ENCODE results near the gene SCT. TPM values are rescaled to one million over a fixed set of nuclear protein-coding genes. Genes with fewer than 3 reads are reported as not detected.
"Not testable (repeated sequence)": the region's sequence is repeated elsewhere in the genome, so short reads cannot be mapped to it uniquely, and the experiment has no call there.

SCT gene
- total RNA-seq, 1 donor = not detected

- no peaks in the 10 kb centered on the region for H3K27me3 ChIP-seq (ENCODE audit: insufficient read depth, low read length)
- H3K9me3 ChIP-seq (ENCODE audit: low read depth, low read length) = no peaks in the 10 kb centered on the region
- H3K4me3 ChIP-seq (ENCODE audit: low read length) = no peak overlapping the region
- H3K4me1 ChIP-seq (ENCODE audit: insufficient read depth, low read length) = no peaks in the 10 kb centered on the region
Observed at GRCh38 chr11:653837-654236, 26.9 kb upstream of the SCT start.

GRCh38 chr11:653136-653535, 26.2 kb upstream of the SCT start:
- not testable (repeated sequence) for H3K27me3 ChIP-seq (ENCODE audit: insufficient read depth, low read length); H3K4me3 ChIP-seq (ENCODE audit: low read length); H3K4me1 ChIP-seq (ENCODE audit: insufficient read depth, low read length); H3K9me3 ChIP-seq (ENCODE audit: low read depth, low read length)

GRCh38 chr11:650482-650881, 23.5 kb upstream of the SCT start:
- H3K4me1 ChIP-seq (ENCODE audit: insufficient read depth, low read length) = no peaks in the 10 kb centered on the region
- no peaks in the 10 kb centered on the region for H3K9me3 ChIP-seq (ENCODE audit: low read depth, low read length)
- no peaks in the 10 kb centered on the region for H3K27me3 ChIP-seq (ENCODE audit: insufficient read depth, low read length)
- H3K4me3 ChIP-seq (ENCODE audit: low read length) = no peak overlapping the region

GRCh38 chr11:647672-648158, 20.7 kb upstream of the SCT start:
- not testable (repeated sequence) for H3K9me3 ChIP-seq (ENCODE audit: low read depth, low read length); H3K4me1 ChIP-seq (ENCODE audit: insufficient read depth, low read length); H3K27me3 ChIP-seq (ENCODE audit: insufficient read depth, low read length); H3K4me3 ChIP-seq (ENCODE audit: low read length)

- Histone ChIP-seq H3K9me3 (ENCODE audit: low read depth, low read length) (no peaks in the 10 kb centered on the region), H3K4me3 (ENCODE audit: low read length) (no peak overlapping the region), H3K4me1 (ENCODE audit: insufficient read depth, low read length) (peaks cover under 1% of the 10 kb centered on the region), H3K27me3 (ENCODE audit: insufficient read depth, low read length) (no peaks in the 10 kb centered on the region)
Observed at GRCh38 chr11:646214-646613, 19.2 kb upstream of the SCT start.

GRCh38 chr11:645536-645935, 18.6 kb upstream of the SCT start:
- H3K9me3 ChIP-seq (ENCODE audit: low read depth, low read length) = no peaks in the 10 kb centered on the region
- no peaks in the 10 kb centered on the region for H3K27me3 ChIP-seq (ENCODE audit: insufficient read depth, low read length)
- H3K4me1 ChIP-seq (ENCODE audit: insufficient read depth, low read length) = peaks cover 7% of the 10 kb centered on the region
- H3K4me3 ChIP-seq (ENCODE audit: low read length) = no peak overlapping the region

GRCh38 chr11:643849-644738, 17.1 kb upstream of the SCT start:
- peaks cover 2% of the 10 kb centered on the region for H3K27me3 ChIP-seq (ENCODE audit: insufficient read depth, low read length)
- H3K9me3 ChIP-seq (ENCODE audit: low read depth, low read length) = no peaks in the 10 kb centered on the region
- H3K4me3 ChIP-seq (ENCODE audit: low read length) = no peak overlapping the region
- H3K4me1 ChIP-seq (ENCODE audit: insufficient read depth, low read length) = peaks cover 11% of the 10 kb centered on the region

- Histone ChIP-seq H3K9me3 (ENCODE audit: low read depth, low read length) (no peaks in the 10 kb centered on the region), H3K4me3 (ENCODE audit: low read length) (no peak overlapping the region), H3K4me1 (ENCODE audit: insufficient read depth, low read length) (peaks cover 11% of the 10 kb centered on the region), H3K27me3 (ENCODE audit: insufficient read depth, low read length) (peaks cover 9% of the 10 kb centered on the region)
Observed at GRCh38 chr11:643366-643765, 16.4 kb upstream of the SCT start.

GRCh38 chr11:641806-642370, 14.9 kb upstream of the SCT start:
- Histone ChIP-seq H3K9me3 (ENCODE audit: low read depth, low read length) (no peaks in the 10 kb centered on the region), H3K27me3 (ENCODE audit: insufficient read depth, low read length) (peaks cover 19% of the 10 kb centered on the region), H3K4me3 (ENCODE audit: low read length) (no peak overlapping the region), H3K4me1 (ENCODE audit: insufficient read depth, low read length) (peaks cover 11% of the 10 kb centered on the region)

GRCh38 chr11:640021-640706, 13.2 kb upstream of the SCT start:
- Histone ChIP-seq H3K27me3 (ENCODE audit: insufficient read depth, low read length) (peaks cover 24% of the 10 kb centered on the region), H3K4me1 (ENCODE audit: insufficient read depth, low read length) (peaks cover 11% of the 10 kb centered on the region), H3K4me3 (ENCODE audit: low read length) (no peak overlapping the region), H3K9me3 (ENCODE audit: low read depth, low read length) (no peaks in the 10 kb centered on the region)

- Histone ChIP-seq H3K4me3 (ENCODE audit: low read length) (no peak overlapping the region), H3K9me3 (ENCODE audit: low read depth, low read length) (no peaks in the 10 kb centered on the region), H3K27me3 (ENCODE audit: insufficient read depth, low read length) (peaks cover 24% of the 10 kb centered on the region)
Observed at GRCh38 chr11:639332-639955, 12.5 kb upstream of the SCT start.

GRCh38 chr11:638631-639331, 11.8 kb upstream of the SCT start:
- Histone ChIP-seq H3K9me3 (ENCODE audit: low read depth, low read length) (no peaks in the 10 kb centered on the region), H3K4me1 (ENCODE audit: insufficient read depth, low read length) (peaks cover 11% of the 10 kb centered on the region), H3K4me3 (ENCODE audit: low read length) (no peak overlapping the region), H3K27me3 (ENCODE audit: insufficient read depth, low read length) (peaks cover 24% of the 10 kb centered on the region)

More at GRCh38 chr11:639332-639955, 12.5 kb upstream of the SCT start:
- peaks cover 11% of the 10 kb centered on the region for H3K4me1 ChIP-seq (ENCODE audit: insufficient read depth, low read length)

- H3K9me3 ChIP-seq (ENCODE audit: low read depth, low read length) = no peaks in the 10 kb centered on the region
- H3K4me3 ChIP-seq (ENCODE audit: low read length) = no peak overlapping the region
- H3K27me3 ChIP-seq (ENCODE audit: insufficient read depth, low read length) = peaks cover 24% of the 10 kb centered on the region
- H3K4me1 ChIP-seq (ENCODE audit: insufficient read depth, low read length) = peaks cover 11% of the 10 kb centered on the region
Observed at GRCh38 chr11:637593-638521, 10.9 kb upstream of the SCT start.

- H3K4me3 ChIP-seq (ENCODE audit: low read length) = no peak overlapping the region
- peaks cover 11% of the 10 kb centered on the region for H3K4me1 ChIP-seq (ENCODE audit: insufficient read depth, low read length)
- H3K9me3 ChIP-seq (ENCODE audit: low read depth, low read length) = no peaks in the 10 kb centered on the region
- peaks cover 24% of the 10 kb centered on the region for H3K27me3 ChIP-seq (ENCODE audit: insufficient read depth, low read length)
Observed at GRCh38 chr11:637333-637592, 10.3 kb upstream of the SCT start.

All from mononuclear cell (primary cell).